DOHH2 (cell line): ENCODE data around the gene PTPA.

Experiments used
- H3F3A ChIP-seq: fragments of 200-600 bp; sonication (generic), shearing (Covaris generic); 2 replicates; pipeline ENCODE4 v1.6.0; 2016; ENCODE audit warnings: antibody characterized with exemption, mild to moderate bottlenecking; ENCODE audit not compliant: control insufficient read depth, insufficient read depth
- H3K27ac ChIP-seq: fragments of 200-600 bp; sonication (generic); 2 replicates; pipeline ENCODE4 v1.5.1; 2014; ENCODE audit warnings: low read depth, mild to moderate bottlenecking, low read length, moderate library complexity
- H3K27me3 ChIP-seq: fragments of 200-600 bp; sonication (generic); 2 replicates; pipeline ENCODE4 v1.6.1; 2014; ENCODE audit warnings: mild to moderate bottlenecking, low read length, mixed read lengths; ENCODE audit not compliant: control insufficient read depth
- H3K36me3 ChIP-seq: fragments of 200-600 bp; sonication (generic); 2 replicates; pipeline ENCODE4 v1.6.1; 2014; ENCODE audit warnings: mild to moderate bottlenecking, low read length, moderate library complexity, mixed read lengths; ENCODE audit not compliant: control insufficient read depth
- H3K4me1 ChIP-seq: fragments of 200-600 bp; sonication (generic); 2 replicates; pipeline ENCODE4 v1.6.1; 2014; ENCODE audit warnings: mild to moderate bottlenecking, low read length, mixed read lengths; ENCODE audit not compliant: control insufficient read depth
- H3K4me2 ChIP-seq: fragments of 200-600 bp; sonication (generic); 2 replicates; pipeline ENCODE4 v1.6.0; 2014; ENCODE audit warnings: mild to moderate bottlenecking, low read length, moderate library complexity
- H3K4me3 ChIP-seq: fragments of 200-600 bp; sonication (generic); 2 replicates; pipeline ENCODE4 v1.5.1; 2014; ENCODE audit warnings: mild to moderate bottlenecking, low read length, mixed read lengths
- H3K79me2 ChIP-seq: fragments of 200-600 bp; sonication (generic); 2 replicates; pipeline ENCODE4 v1.6.1; 2014; ENCODE audit warnings: mild to moderate bottlenecking, low read length, mixed read lengths; ENCODE audit not compliant: control insufficient read depth
- H3K9me2 ChIP-seq: fragments of 200-600 bp; sonication (generic); replicated peaks from 2 replicates; pipeline ENCODE4 v1.6.1; 2014; ENCODE audit warnings: mild to moderate bottlenecking, low read length, mixed read lengths; ENCODE audit not compliant: control insufficient read depth
- H3K9me3 ChIP-seq: fragments of 200-600 bp; sonication (generic); 2 replicates; pipeline ENCODE4 v1.6.1; 2014; ENCODE audit warnings: antibody characterized with exemption, low read length, mixed read lengths; ENCODE audit not compliant: control insufficient read depth, insufficient read depth
- H4K20me1 ChIP-seq: fragments of 200-600 bp; sonication (generic); 2 replicates; pipeline ENCODE4 v1.6.0; 2014; ENCODE audit warnings: low read depth, mild to moderate bottlenecking, antibody characterized with exemption, low read length, moderate library complexity; ENCODE audit not compliant: control insufficient read depth, insufficient read depth
- CTCF ChIP-seq: fragments of 200-600 bp; sonication (generic); IDR thresholded peaks from one replicate; pipeline ENCODE4 v1.5.1; 2014; ENCODE audit warnings: antibody characterized with exemption, mild to moderate bottlenecking, low read depth, low read length; ENCODE audit not compliant: poor library complexity, severe bottlenecking
- EZH2phosphoT487 ChIP-seq: fragments of 200-600 bp; sonication (generic); IDR thresholded peaks from 2 replicates; pipeline ENCODE4 v1.6.1; 2017; ENCODE audit warnings: borderline replicate concordance, mild to moderate bottlenecking, antibody characterized with exemption, low read length, moderate library complexity, mixed read lengths

The PTPA gene

GRCh38 chr9:129101279-129101678 lies 9.9 kb upstream of the PTPA start:
- Histone ChIP-seq H3K9me3 (no peaks in the 10 kb centered on the region), H3K4me1 (no peaks in the 10 kb centered on the region), H3K36me3 (no peaks in the 10 kb centered on the region), H3K79me2 (no peaks in the 10 kb centered on the region), H3F3A (no peaks in the 10 kb centered on the region), H3K4me3 (no peak overlapping the region), H3K9me2 (no peaks in the 10 kb centered on the region), H3K4me2 (no peak overlapping the region), H3K27me3 (peaks cover 13% of the 10 kb centered on the region), H4K20me1 (no peaks in the 10 kb centered on the region), H3K27ac (no peak overlapping the region)
- TF ChIP-seq EZH2phosphoT487: no peak
- TF ChIP-seq CTCF: no peak

DNA sequence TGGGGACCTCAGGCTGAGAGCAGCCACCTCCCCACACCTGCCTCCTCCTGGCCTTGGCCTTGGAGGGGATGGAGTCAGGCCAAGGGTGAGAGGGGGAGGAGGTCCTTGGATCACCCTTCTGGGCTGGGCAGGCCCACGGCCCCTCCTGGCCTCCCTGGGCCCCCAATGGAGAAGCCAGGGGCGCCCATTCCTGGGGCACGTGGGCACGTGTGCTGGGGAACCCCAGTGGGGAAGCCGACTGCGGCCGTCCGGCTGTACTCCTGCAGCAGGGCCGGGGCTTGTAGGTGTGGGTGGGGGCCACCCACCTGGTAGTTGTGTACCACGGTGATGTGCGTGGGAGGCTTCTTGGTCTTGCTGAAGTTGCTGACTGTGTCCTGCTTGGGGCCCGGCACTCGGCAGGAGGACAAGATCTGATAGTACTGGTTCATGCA lies 9.1 kb upstream of the PTPA start:
- H3K4me1 ChIP-seq: no peaks in the 10 kb centered on the region
- no peaks in the 10 kb centered on the region for H3K9me3 ChIP-seq
- no peaks in the 10 kb centered on the region for H4K20me1 ChIP-seq
- H3F3A ChIP-seq: no peaks in the 10 kb centered on the region
- peaks cover 13% of the 10 kb centered on the region for H3K27me3 ChIP-seq
- no peak for TF ChIP-seq EZH2phosphoT487
- no peak for TF ChIP-seq CTCF
- no peak overlapping the region for H3K4me2 ChIP-seq
- H3K9me2 ChIP-seq: no peaks in the 10 kb centered on the region
- no peaks in the 10 kb centered on the region for H3K79me2 ChIP-seq
- H3K4me3 ChIP-seq: no peak overlapping the region
- H3K36me3 ChIP-seq: no peaks in the 10 kb centered on the region
- no peak overlapping the region for H3K27ac ChIP-seq

- H3K27ac ChIP-seq: no peak overlapping the region
- H3F3A ChIP-seq: no peaks in the 10 kb centered on the region
- H3K4me2 ChIP-seq: no peak overlapping the region
- H4K20me1 ChIP-seq: no peaks in the 10 kb centered on the region
- no peaks in the 10 kb centered on the region for H3K4me1 ChIP-seq
- H3K9me2 ChIP-seq: no peaks in the 10 kb centered on the region
- H3K79me2 ChIP-seq: no peaks in the 10 kb centered on the region
- no peaks in the 10 kb centered on the region for H3K36me3 ChIP-seq
- H3K4me3 ChIP-seq: no peak overlapping the region
- TF ChIP-seq EZH2phosphoT487: no peak
- TF ChIP-seq CTCF: peak; percentile 73
- no peaks in the 10 kb centered on the region for H3K9me3 ChIP-seq
- H3K27me3 ChIP-seq: peaks cover 13% of the 10 kb centered on the region
These were observed 8.2 kb upstream of the PTPA start for GRCh38 chr9:129102791-129103594.
